A549 (cell line): ENCODE results near the gene DCXR.

ENCODE experiments used
- ESRRA ChIP-seq: fragments of 150-350 bp; IDR thresholded peaks from 2 replicates; pipeline ENCODE4 v1.6.1; 2014; ENCODE audit warnings: mild to moderate bottlenecking, low read length, borderline replicate concordance
- JUN ChIP-seq, 2 experiments: fragments of >200 bp; sonication (Bioruptor Twin); formaldehyde crosslinking; IDR thresholded peaks; 2 replicates in 1 of 2; 3 replicates in 1 of 2; pipeline ENCODE4 v1.6.1; 2016 to 2017
- KDM1A ChIP-seq: fragments of 200-600 bp; sonication (generic); IDR thresholded peaks from 2 replicates; pipeline ENCODE4 v1.6.1; 2016; ENCODE audit warnings: low read depth, mild to moderate bottlenecking
- KDM5A ChIP-seq: fragments of 200-600 bp; sonication (generic); IDR thresholded peaks from 2 replicates; pipeline ENCODE4 v1.6.1; 2016; ENCODE audit warnings: antibody characterized with exemption, mild to moderate bottlenecking
- POLR2A ChIP-seq: IDR thresholded peaks from 2 replicates; pipeline ENCODE4 v1.6.1; 2012; ENCODE audit warnings: mild to moderate bottlenecking, low read length
- RFX5 ChIP-seq: fragments of 450-650 bp; IDR thresholded peaks from 2 replicates; pipeline ENCODE4 v1.7.1; 2014; ENCODE audit warnings: antibody characterized with exemption, mild to moderate bottlenecking, moderate library complexity
- TF ChIP-seq, protein P1 (sequence below): IDR thresholded peaks from 2 replicates; pipeline ENCODE4 v1.6.1; 2012
- TF ChIP-seq, protein P2 (sequence below): fragments of >200 bp; sonication (Bioruptor Twin); formaldehyde crosslinking; IDR thresholded peaks from 3 replicates; pipeline ENCODE4 v1.5.1; 2016
- TF ChIP-seq, protein P3 (sequence below): fragments of 250-450 bp; sonication (Bioruptor Pico); IDR thresholded peaks from 2 replicates; pipeline ENCODE4 v1.5.0; 2021; ENCODE audit warnings: mild to moderate bottlenecking, moderate library complexity, borderline replicate concordance

DNA sequence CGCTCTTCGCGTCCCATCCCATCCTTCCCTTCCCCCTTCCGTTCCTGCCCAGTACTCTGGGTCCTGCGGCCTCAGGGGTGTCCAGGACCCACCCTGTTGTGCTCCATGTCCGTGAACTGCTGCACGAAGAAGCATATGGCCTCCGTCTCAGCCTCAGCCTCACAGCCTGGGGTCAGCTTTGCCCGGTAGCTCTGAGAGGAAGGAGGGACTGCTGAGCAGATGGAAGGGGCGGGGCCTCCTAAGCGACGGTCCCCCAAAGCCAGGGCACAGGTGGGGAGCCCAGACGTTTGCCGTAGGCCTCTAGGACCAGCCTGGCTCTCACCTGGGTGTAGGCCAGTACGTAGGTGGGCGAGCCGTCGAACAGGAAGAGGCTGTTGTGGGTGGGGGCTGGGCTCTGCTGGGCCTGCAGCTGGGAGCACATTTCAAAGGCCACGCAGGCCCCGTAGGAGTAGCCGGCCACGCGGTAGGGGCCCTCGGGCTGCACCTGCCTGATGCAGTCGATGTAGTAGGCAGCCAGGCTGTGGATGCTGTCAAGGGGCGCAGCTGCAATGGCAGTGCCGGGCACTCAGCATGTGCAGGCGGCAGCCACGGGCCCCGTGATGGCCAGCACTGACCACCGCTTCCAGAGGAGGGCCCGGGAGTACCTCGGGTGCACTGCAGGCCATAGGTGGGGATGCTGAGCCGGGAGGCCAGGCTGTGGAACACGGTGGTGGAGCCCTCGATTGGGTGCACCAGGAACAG lies 42.7 kb upstream of the DCXR start:
- no peak for TF ChIP-seq ESRRA
- TF ChIP-seq, protein P1, sequence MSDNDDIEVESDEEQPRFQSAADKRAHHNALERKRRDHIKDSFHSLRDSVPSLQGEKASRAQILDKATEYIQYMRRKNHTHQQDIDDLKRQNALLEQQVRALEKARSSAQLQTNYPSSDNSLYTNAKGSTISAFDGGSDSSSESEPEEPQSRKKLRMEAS = no peak
- TF ChIP-seq POLR2A = no peak
- TF ChIP-seq, protein P2, sequence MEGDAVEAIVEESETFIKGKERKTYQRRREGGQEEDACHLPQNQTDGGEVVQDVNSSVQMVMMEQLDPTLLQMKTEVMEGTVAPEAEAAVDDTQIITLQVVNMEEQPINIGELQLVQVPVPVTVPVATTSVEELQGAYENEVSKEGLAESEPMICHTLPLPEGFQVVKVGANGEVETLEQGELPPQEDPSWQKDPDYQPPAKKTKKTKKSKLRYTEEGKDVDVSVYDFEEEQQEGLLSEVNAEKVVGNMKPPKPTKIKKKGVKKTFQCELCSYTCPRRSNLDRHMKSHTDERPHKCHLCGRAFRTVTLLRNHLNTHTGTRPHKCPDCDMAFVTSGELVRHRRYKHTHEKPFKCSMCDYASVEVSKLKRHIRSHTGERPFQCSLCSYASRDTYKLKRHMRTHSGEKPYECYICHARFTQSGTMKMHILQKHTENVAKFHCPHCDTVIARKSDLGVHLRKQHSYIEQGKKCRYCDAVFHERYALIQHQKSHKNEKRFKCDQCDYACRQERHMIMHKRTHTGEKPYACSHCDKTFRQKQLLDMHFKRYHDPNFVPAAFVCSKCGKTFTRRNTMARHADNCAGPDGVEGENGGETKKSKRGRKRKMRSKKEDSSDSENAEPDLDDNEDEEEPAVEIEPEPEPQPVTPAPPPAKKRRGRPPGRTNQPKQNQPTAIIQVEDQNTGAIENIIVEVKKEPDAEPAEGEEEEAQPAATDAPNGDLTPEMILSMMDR = no peak
- TF ChIP-seq KDM1A = no peak
- TF ChIP-seq, protein P3, sequence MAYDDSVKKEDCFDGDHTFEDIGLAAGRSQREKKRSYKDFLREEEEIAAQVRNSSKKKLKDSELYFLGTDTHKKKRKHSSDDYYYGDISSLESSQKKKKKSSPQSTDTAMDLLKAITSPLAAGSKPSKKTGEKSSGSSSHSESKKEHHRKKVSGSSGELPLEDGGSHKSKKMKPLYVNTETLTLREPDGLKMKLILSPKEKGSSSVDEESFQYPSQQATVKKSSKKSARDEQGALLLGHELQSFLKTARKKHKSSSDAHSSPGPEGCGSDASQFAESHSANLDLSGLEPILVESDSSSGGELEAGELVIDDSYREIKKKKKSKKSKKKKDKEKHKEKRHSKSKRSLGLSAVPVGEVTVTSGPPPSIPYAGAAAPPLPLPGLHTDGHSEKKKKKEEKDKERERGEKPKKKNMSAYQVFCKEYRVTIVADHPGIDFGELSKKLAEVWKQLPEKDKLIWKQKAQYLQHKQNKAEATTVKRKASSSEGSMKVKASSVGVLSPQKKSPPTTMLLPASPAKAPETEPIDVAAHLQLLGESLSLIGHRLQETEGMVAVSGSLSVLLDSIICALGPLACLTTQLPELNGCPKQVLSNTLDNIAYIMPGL (CRISPR knock-in tag) = no peak
- no peak for TF ChIP-seq KDM5A
- no peak for TF ChIP-seq RFX5
- TF ChIP-seq JUN (IDR thresholded peaks at IDR 0.05) = peak in 1 of 2 experiments; percentile 29; a peak in 1 of 5 replicates
